GM19468 (cell line): Measurements from ENCODE around the gene TRABD2B.

ENCODE experiments used
- ATAC-seq: cut with Tn5 transposase; IDR thresholded peaks from one replicate; pipeline ENCODE4 v1.9.1; 2021; ENCODE audit warnings: mild to moderate bottlenecking, moderate library complexity, moderate number of reproducible peaks; ENCODE audit not compliant: unreplicated experiment; ENCODE audit errors: extremely low read depth

Gene TRABD2B

DNA sequence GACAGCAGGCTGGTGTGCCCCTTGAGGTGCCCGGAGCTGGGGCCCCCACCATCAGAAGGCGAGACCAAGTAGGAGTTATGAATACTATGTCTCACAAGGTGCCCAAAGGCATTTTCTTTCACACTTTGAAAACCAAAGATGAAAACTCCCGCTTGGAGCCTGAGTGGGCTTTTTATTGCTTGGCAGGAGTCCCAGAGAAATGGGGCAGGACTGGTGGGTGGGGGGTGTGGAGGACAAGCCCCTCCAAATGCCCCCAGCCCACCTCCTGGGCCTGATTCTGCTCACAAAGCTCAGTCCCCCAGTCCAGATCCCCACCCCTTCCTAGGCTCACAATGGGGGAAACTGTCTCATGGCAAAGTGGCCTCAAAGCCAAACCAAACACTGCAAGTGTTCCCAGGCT lies 227.9 kb downstream of the TRABD2B start:
- no peak for ATAC-seq

DNA sequence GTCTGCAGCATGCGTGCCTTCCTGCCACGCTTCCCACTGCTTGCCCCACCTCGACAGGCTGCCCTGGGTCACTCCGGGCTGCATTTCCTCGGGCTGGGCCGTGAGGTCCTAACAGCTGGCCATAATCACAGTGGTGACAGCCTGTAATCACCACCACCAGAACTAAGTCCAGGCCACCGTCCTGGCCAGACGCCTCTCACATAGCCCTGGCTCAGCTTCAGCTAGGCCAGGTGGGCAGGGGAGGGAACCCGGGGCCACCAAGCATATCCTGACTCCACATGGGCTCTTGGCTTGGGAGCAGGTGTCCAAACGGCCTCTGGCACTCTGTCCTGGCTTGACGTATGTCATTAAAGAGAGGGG lies 229.5 kb downstream of the TRABD2B start:
- ATAC-seq, result no peak

DNA sequence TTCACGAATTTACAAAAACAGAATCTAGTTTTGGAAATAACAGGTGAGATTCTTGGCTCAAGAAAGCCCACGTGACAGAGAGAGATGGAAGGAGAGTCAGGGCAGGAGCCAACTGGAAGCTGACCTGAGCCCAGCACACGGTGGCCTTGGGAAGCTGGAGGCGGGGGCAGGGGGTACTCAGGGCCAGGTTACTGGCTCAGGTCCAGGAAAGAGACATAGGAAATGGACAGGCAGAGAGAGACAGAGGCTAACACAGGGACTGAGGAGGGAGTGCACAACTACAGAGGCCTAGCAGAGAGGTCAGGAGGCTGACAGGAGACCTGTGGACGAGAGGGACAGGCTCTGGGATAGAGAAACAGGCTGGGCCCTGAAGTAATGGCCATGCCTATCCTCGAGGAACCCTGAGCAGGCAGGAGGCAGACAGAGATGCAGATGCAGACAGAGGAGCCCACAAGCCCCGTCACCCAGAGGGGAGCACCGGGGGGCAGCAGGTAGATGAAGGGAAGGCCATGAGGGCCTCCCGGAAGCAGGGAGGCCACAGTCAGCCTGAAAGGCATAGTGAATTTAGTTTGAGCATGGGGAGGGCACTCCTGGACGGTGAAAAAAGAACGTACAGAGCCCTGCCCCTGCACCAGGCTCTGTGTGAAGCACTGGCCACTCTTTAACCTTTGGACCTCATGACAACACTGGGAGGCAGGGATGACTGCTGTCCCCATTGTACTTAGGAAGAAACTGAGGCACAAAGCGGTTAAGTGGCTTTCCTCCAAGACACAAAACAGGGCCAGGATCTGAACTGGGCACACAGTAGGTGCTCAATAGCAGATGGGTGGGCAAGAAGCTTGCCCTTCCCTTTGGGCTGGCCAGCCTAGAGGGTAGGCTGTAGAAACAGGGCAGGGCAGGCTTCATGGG lies 230.1 kb downstream of the TRABD2B start:
- no peak for ATAC-seq

DNA sequence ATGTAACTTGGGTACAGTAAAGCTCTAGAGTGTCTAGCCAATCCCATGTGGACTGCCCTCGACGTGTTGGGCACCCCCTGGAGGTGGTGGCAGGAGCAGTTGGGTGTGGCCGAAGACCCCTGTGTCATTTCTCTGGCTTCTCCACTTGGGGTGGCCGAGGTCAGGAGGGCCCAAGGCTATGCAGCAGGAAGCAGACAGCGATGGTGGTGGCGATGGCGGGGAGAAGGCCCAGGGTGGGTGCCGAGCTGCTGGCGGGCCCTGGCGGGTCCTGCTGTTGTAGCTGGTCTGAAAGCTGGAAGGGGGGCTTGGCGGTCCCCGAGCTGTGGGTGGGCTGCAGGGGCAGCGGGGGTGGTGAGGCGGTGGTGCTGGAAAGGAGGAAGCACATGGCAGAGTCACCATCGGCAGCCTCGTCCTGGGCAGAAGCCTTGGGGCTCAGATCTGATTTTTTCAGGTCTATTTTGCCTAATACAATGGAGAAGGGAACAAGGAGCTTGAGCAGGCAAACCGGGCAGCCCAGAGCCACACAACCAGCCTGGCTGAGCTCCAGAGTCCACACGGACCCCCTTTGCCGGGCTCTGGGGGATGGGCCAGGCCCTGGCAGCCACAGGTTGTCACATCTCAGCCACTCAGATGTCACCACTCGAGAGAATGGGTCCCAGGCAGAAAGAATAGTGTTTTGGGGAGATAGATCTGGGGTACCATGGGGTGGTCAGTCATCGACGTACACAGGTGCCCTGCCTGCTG lies 231.3 kb downstream of the TRABD2B start:
- ATAC-seq, result no peak

DNA sequence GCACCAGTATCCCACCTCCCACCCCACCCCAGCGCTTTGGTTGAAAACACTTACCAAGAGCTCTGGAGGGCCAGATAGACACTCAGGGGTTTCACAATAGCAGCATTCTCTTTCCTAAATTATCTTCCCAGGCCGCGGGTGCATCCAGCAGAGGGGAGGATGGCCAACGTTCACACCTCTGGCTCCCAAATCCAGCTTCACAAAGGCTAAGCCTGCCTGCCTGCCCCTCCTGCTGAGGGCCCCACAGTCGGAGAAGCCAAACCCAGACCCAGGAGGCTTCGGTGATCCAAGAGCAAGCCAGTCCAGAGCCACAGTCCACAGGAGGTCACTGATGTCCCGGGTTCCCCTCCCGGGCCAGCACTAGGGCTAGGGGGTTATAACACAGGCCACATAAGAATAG lies 231.9 kb downstream of the TRABD2B start:
- ATAC-seq, result no peak

DNA sequence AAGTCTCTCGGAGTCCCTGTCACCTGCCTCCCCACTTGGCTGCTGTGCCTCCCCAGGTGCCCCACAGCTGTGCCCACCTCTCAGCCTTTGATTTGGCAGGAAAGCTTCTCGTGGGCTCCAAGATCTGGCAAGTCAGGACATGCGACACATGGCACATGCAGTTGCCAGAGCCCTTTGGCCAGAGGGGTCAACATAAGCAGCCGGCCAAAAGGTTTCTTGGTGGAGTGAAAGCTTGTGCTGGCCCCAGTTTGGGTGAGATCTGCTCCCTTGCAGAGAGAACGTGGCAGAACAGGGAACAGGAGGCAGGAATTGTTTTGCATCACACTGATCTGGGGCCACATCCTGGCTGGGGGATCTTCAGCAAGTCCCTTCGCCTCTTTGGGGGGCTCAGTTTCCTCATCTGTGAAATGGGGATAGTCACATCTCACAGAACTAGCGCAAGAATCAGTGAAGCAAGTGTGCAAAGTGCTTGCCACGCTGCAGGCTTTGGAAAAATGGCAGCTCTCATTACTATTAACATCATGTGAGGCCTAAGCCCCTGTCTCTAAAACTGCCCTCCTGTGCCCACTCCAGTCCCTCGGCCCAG lies 232.6 kb downstream of the TRABD2B start:
- ATAC-seq, result no peak

DNA sequence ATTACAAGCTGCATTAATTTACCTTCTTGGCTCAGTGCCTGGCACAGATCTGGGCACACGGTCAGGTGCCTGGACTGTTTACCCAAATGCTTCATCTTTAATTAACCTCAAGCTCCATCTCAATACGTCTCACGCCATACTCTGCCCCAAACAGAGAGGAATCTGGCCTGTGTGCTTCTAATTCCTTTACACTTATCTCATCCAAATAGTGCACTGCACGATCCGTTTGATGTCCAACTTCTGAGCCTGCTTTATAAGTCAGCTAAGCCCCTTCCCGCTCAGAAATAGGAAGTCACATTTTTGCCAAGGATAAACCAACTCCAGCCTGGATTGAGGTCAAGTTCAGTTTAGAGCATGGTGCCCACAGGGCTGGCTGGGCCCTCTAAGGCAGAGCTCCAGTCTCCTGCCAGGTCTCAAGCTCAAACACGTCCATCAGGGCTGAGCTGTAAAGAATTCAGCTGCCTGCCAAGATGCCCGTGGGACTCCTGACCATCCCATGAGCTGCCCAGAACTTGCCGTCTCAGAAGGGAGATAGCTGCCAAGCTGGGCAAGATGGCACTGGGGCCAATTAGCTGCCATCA lies 233.5 kb downstream of the TRABD2B start:
- ATAC-seq, result no peak

DNA sequence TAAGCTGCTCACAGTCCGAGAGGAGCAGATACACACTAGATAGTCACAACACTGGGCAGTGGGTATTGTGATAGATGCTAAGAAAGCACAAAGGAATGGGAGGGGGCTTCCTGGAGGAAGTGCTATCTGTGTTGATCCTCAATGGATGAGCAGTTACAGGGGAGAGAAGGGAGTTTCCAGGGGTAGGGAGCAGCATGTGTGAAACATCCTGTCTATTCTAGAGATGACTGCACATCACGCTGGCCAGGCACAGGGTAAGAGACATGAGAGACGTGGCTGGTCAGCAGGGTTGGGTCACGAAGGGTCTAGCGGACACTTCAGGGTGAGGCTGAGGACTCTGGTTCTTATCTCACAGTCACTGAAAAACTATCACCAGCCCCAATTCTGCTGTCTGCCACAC lies 235.2 kb downstream of the TRABD2B start:
- no peak for ATAC-seq

DNA sequence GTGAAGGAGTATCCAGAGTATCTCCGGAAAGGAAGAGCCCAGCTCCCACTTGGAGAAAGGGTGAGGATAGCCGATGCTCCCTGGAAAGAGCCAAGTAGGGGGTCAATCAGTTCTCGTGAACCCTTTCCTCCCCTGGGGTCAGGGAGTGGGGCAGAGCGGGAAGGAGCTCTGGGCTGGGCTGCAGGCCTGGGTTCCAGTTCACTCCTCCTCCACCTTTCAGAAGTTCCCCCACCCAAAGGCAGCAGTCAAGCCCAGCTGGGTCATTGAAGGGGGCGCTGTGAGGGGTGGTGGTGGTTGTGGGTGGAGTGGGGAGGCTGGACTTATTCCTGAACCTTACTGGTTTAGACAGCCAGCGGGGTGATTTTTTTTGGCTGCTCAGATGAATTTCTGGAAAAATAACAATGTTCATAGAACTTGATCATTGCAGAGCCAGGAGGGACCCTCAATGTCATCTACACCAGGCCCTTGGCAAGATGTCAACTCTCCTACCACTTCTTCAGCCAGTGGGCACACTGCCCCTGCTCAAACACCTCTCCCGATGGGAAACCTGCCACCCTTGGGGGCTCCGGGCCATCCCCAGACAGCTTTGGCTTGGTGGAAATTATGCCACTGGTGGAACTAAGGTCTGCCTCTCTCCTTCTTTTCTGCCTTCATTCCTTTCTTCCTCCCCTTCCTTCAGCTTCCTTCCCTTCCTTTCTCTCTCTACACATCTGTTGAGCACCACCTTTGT lies 235.8 kb downstream of the TRABD2B start:
- ATAC-seq, result no peak

DNA sequence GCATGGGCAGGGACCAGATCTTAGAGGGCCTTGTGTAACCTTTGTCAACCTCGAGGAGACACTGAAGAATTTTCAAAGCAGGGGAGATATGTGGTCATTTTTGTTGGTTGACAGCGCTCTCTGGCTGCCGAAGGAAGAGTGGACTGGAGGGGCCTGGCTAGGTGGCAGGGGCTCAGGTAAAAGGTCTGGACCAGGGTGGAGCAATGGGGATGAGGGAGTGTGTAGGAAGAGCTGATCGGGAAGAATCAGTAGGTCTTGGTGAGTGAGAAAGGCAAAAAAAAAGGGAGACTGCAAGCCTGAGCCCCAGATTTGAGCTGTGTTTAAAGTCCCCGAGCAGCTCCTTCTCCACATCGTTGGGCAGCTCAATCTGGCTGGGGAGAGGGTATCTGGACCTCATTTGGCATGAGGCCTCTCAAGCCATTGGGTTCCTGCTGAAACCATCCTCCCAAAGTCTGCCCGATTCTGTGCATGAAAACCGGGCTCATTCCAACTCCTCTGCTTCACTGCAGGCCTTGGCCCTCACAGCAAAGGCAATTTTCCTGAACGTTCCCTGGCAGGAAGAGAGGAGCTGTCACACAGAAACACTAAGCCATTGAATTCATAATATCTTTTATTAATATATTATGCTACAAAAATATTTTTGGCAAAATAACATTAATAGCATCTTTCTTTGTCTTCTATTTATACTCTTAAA lies 237.1 kb downstream of the TRABD2B start:
- ATAC-seq, result no peak

DNA sequence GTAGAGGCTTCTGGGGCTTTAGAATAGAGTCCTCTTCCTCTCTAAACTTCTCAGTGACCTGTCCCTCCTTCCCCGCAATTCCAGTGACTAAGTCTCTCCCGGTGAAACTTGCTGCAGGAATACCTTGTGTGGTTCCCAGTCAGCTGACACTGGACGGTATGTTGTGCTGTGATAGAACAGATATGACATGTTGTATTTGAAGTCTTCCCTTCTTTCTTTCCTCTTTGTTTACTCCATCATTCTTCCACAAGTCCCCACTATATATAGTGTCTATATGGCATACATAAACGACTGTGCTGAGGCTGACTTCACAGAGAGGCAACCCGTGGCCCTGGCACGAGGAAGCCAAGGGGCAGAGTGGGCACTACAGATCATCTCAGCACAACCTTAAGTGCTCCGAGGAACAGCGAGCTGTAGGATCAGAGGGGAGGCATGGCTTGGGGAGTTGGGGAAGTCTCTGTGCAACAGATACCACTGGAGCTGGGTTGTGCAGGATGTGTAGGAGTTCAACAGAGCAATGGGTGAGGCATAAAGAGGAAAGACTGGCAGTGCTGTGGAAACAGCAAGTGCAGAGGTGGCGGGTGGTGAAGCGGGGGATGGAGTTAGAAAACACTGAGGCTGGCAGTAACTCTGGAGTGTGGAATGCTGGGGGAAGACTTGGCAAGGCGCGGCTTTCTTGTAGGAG lies 237.8 kb downstream of the TRABD2B start:
- ATAC-seq, result no peak

DNA sequence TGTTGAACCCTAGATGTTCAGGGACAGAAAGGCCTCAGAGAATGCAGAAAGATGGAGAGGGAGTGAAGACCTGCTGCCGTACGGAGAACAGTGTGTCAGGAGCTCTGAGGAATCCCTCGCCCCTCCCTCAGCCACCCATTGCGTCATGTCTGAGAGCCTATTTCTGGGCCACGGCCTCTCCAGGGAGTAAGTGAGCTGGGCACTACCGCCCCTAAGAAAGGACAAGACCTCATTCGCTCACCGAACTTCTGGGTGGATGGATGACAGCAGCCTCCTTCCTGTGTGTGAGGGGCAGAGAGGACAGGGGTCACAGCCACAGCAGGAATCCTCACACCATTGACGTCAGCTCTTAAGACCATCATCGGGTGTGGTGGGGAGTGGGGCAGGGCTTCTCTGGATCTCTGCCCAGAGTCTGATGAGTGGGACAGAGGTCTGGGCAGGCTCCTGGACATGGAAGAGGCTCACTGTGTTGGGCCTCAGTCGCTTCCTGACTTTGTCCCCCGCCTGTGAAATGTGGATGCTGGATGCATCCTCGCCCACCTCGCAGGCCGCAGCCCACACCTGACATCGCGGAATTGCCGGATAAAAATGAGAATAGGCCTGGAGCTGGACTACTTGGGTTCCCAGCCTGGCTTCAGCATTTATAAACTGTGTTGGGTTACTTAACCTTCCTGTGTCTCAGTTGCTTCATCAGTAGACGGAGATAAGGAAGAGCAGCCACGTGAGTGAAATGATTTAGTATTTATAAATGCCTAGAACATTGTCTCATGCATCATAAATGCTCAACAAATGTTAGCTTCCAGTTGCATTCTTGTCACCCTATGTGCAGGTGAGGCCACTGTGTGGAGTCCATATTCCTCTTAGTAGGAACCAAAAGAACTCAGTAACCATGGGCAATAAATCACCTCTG lies 238.6 kb downstream of the TRABD2B start:
- ATAC-seq, result no peak

DNA sequence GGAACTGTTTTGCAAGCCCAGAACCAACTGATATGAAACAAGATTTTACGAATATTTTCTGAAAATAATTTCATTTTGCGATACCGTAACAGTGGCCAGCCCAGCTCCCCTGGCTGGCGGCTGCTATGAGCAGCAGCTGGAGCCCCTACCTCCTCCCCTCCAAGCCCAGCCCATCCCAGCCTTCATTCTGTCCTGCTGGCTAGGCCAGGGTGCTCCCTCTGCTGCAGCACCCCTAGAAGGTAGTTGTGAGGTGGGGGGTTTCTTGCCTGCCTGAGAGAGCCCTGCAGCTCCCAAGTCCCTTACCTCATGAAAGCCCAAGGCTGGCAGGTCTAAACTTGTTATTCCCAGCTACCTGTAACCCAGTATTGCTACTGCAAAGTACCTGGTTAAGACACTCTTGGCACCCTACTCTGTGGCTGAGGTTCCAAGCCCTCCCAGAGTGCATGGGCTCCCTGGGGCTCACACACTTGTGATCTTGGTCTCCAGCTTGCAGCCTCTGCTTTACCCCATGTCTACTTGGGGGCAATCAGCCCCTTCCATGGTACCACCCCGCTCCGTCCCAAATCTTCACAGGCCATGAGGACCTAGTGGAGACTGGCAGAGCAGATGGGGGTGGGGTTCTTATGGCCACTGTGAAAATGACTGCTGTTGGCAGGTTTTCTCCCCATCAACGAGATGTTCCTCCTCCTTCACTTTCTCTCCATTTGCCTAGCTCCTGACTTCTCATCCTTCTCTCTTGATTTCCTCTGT lies 239.8 kb downstream of the TRABD2B start:
- no peak for ATAC-seq

DNA sequence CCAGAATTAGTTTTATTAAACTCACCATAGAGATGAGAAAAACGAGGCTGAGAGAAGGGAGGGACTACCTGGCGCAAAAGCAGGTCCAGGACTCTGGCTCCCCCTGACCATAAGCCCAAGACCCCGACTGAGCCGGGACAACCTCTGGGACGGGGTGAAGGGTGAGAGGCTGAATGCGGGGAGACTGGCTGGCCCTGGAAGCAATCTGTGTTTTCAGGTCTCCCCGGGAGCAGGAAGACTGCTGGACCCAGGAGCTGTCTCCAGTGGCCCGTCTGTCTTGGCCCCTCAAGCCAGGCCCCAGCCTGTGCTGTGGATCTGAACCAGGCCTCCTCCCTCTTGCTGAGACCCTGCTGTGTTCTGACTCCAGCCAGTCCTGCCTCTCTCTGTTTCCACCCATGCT lies 240.8 kb downstream of the TRABD2B start:
- no peak for ATAC-seq

DNA sequence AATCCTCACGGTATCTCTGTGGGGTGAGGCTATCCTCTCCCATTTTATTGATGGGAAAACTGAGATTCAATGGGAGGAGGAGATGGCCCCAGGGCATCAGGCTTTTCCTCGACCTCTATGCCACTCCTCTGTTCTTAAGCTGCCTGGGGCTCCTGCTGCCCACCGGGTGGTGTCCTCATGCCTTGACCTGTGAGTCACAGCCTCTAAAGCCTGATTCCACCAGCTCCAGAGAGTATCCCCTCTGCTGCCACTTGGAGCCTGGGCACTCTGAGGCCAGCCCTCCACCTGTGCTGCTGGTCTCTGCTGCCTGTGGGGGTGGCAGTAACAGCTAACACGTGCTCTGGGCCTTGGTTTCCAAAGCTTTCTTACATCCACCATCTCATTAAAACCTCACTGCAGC lies 241.2 kb downstream of the TRABD2B start:
- ATAC-seq, result no peak

DNA sequence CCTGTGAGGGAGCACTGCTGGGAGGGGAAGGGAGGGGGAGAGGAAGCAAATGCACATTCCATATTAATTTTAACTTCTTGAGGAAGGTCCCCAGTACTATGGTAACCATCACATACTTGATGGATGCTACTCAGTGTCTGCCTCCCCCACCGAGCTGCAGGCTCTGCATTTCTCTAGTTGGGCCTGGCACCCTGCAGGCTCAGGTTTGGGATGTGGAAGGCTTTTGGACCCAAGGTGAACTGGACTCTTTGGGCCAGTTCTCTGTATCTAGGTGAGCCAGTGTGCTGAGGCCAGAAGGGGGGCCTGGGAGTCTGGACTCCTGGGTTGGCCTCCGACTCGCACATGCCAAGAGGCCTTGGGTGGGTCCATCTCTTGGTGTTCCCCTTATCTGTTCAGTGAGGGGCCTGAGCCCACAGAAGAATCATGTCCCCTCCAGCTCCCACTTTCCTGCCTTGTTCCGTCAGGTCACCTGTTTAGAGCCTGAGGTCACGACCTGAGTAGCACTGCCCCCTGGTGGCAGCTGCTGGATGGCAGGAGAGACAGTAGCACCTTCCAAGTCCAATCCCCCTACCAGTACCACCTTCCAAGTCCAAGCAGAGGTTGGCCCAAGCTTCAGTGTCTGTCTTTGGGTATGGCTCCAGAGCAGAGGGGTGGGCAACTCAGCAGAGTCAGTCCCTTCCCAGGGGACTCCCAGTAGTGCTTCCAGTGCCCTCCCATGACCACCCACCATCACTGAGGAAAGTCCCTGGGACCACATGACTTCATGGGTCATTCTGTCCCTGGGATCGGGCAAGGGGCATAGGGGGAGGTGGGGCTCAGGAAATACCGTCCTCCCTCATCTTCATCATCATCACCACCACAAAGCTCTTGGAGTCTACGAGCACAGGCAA lies 241.8 kb downstream of the TRABD2B start:
- no peak for ATAC-seq
